GM18508 (cell line): Measurements from ENCODE around the gene CAVIN1.
"Not testable (repeated sequence)": the region's sequence is repeated elsewhere in the genome, so short reads cannot be mapped to it uniquely, and the experiment has no call there.

Source experiments
- ATAC-seq: cut with Tn5 transposase; IDR thresholded peaks from one replicate; pipeline ENCODE4 v1.9.1; 2021; ENCODE audit warnings: moderate number of reproducible peaks; ENCODE audit not compliant: insufficient read depth, unreplicated experiment

Gene CAVIN1

DNA sequence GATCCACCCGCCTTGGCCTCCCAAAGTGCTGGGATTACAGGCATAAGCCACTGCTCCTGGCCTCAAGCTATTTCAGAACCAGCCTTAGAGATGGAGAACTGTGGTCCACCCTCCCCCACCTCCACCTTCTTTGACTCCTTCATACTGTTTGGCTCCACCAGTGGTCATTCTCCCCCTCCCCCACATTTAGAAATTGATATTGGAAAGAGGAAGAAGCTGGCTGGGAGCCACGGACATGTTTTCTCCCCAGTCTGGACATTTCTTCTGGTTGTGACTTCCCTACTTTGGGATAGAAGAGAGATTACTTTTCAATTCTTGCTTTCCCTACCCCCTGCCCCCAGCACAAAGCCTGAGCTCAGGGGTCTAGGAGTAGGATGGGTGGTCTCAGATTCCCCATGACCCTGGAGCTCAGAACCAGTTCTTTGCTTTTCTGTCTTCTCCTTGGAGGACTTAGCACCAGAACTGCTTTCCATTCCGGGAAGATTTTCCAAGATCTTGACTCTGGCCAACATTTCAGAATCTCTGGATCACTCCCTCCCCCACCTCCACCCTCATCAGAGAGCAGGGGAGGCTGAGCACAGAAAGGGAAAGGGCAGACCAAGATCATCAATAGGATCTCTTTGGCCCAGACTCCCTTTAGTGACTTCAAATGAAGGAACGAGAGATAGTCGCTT lies 16.3 kb downstream of the CAVIN1 start:
- no peak for ATAC-seq

DNA sequence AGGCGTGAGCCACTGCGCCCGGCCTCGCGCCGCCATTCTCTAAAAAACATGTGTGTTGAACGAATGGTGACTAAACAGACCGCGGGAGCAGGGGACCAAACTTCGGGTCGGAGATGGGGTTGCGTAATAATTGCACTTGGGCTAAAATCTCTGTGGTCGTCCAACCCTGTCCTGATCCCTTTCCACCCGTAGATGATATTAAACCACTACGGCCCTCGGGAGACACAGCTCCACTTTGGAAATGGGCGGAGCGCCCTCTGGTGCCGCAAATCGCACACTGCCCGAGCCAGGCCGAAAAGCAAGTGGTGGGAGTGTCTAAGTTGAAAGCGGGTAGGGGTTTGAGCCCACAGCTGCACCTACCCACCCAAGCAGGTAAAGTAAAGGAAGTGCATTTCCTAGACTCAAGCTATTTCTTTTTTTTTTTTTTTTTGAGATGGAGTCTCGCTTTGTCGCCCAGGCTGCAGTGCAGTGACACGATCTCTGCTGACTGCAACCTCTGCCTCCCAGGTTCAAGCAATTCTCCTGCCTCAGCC lies 17.0 kb downstream of the CAVIN1 start:
- no peak for ATAC-seq

- ATAC-seq, result no peak
Observed at GRCh38 chr17:42405076-42405475, 18.0 kb downstream of the CAVIN1 start.

DNA sequence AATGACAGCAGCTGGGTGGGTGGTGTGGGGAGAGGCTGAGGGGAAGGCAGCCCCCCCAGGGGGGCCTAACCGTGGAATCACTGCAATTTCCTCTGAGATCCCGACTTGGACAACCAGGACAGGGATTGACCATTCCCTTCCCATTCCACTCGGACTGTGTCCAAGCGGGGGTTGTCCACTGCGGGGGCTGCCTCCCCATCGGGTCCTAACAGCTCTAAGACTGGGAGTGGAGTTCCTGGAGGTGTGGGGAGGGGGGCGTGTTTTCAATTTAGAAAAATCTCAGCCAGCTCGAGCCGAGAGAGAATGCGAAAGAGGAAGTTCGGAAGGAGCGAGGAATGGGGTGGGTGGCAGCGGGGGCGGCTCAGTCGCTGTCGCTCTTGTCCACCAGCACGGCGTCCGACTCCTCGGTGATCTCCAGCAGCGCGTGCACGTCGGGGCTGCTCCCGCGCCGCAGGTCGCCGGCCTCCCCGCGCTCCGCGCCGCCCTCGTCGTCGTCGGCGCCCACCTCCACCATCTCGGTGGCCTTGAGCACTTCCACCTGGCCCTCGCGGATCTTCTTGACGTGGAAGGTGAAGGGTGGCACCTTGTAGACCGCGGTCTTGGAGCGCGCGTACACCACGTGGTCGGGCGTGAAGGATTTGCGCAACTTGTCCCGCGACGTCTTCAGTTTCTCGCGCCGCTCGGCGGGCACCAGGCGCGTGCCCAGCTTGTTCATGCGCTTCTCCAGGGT lies 18.6 kb downstream of the CAVIN1 start:
- no peak for ATAC-seq

- ATAC-seq, result no peak
Observed at GRCh38 chr17:42403150-42403549, 19.9 kb downstream of the CAVIN1 start.

DNA sequence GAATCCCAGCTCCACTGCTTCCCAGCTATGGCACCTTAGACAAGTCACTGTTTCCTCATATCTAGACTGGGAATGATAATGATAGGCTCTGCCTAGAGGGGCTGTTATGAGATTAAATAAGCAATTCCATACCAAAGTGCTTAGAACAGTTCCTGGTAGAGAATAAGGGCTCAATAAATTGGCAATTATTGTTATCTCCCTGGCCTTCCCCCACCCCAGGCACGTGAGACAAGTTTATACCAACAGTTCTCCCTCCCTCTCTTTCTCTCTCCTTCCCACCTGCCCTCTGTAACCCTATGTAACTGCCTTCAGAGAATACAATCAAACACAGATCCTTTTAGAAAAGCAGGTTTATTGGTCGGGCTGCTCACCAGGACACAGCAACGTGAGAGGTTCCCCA lies 20.9 kb downstream of the CAVIN1 start:
- ATAC-seq, result no peak

DNA sequence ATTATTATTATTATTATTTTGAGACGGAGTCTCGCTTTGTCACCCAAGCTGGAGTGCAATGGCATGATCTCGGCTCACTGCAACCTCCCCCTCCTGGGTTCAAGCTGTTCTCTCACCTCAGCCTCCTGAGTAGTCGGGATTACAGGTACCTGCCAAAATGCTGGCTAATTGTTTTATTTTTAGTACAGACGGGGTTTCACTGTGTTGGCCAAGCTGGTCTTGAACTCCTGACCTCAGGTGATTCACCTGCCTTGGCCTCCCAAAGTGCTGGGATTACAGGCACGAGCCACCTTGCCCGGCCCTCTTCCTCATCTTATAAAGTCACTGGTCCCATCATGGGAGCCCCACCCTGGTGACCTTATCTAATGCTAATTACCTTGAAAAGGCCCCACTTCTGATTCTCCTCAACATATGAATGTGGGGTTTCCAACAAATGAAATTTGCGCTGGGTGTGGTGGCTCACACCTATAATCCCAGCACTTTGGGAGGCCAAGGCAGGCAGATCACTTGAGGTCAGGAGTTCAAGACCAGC lies 22.1 kb downstream of the CAVIN1 start:
- not testable (repeated sequence) for ATAC-seq

DNA sequence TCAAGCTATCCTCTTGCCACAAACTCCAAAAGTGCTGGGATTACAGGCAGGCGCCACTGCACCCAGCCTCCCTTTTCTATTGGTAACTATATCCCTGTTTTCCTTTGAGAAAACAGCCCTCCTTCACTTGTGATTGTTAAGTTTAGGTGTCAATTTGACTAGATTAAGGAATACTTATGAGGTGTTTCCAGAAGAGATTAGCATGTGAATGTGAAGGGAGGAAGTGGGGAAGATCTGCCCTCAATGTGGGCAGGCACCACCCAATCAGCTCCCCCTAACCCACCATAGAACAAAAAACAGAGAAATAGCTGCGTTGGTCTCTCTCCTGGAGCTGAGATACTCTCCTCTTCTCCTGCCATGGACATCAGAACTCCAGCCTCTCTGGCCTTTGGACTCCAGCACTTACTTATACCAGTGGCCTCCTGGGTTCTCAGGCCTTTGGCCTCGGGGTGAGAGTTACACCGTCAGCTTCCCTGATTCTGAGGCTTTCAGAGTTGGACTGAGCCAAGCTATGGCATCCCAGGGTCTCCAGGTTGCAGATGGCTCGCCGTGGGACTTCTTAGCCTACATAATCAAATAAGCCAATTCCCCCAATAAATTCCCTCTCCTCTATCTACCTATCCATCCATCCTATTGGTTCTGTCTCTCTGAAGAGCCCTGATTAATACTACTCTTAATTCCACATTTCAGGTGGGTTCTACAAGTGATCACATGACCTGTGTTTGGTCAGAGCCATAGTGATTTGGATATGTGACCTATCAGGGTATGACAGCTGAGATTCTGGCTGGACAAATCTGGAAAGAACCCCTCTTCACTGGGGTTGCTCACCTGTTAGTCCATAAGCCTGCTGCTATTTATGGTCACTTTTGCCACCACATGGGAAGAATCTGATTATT lies 22.9 kb downstream of the CAVIN1 start:
- ATAC-seq, result no peak

GRCh38 chr17:42399121-42399520 lies 23.9 kb downstream of the CAVIN1 start:
- no peak for ATAC-seq

- not testable (repeated sequence) for ATAC-seq
Observed at GRCh38 chr17:42395601-42396000, 27.5 kb downstream of the CAVIN1 start.

- no peak for ATAC-seq
Observed at GRCh38 chr17:42394838-42395237, 28.2 kb downstream of the CAVIN1 start.

GRCh38 chr17:42392692-42393415 lies 30.2 kb downstream of the CAVIN1 start:
- no peak for ATAC-seq

DNA sequence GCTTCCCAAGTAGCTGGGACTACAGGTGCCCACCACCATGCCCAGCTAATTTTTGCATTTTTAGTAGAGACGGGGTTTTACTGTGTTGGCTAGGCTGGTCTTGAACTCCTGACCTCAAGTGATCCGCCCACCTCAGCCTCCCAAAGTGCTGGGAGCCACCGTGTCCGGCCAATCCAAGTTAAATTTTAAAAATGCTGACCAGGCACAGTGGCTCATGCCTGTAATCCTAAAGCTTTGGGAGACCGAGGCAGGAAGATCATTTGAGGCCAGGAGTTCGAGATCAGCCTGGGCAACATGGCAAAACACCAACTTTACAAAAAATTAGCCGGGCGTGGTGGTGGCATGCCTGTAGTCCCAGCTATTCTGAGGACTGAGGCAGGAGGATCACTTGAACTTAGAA lies 31.6 kb downstream of the CAVIN1 start:
- ATAC-seq, result not testable (repeated sequence)

GRCh38 chr17:42389899-42390298 lies 33.2 kb downstream of the CAVIN1 start:
- no peak for ATAC-seq

- peak; percentile 6 for ATAC-seq
Observed at GRCh38 chr17:42389135-42389417, 34.0 kb downstream of the CAVIN1 start.

DNA sequence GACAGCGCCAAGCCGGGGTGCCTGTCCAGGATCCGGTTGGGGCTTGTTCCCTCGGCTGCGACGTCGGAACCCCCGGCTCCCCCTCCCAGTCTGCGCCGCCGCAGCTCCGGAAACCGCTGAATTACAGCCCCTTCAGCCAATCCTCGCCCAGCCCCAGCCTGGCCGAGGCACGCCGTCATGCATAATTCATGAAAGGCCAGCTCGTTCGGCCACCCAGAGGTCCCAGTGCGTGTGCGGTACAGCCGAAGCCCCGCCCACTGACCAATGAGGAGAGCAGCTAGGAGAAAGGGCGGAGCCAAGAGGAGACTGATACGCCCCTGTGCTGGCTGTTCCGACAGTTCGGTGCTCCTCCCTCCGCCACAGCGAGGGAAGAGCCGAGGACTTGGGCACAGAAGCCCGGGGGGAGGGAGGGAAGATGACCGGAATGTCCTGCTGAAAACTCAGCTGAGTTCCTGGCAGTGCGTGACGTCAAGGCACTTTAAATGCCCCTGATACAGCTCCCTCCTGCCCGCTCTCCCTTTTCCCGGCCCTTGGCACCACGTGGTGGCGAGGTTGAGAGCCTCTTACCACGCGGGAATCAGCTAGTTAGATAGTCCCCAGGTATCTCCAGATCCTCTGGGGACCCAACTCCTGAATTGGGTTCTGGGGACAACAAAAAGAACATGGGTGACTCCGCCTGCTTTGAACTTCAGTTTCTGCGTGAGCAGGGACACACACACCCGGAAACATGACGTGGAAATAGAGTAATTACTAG lies 34.5 kb downstream of the CAVIN1 start, which contains the start of gene STAT3:
TSS of gene STAT3 (minus strand) at position 62 of the 754 bp plus-strand sequence. CDS start 39,926 bp downstream, outside the sequence.
- ATAC-seq, result peak; percentile 78

GRCh38 chr17:42387661-42388380 lies 35.2 kb downstream of the CAVIN1 start:
- ATAC-seq, result no peak
